Upper lobe of right lung (tissue), 1 donor: ENCODE data around the gene NTRK3. TPM values are rescaled to one million over a fixed set of nuclear protein-coding genes. Genes with fewer than 3 reads are reported as not detected.

Experiments
- ATAC-seq: fragments of 200-7000 bp; cut with Tn5 transposase; one replicate; pipeline ENCODE4 v1.9.1; 2020; ENCODE audit warnings: mild to moderate bottlenecking, moderate library complexity
- DNase-seq: peaks from one replicate; pipeline ENCODE4 v3.0.0-alpha.2; 2020
- H3K27ac ChIP-seq: fragments of 200-600 bp; one replicate; pipeline ENCODE4 v1.8.0; 2022
- H3K27me3 ChIP-seq: fragments of 200-600 bp; one replicate; pipeline ENCODE4 v1.8.0; 2022; ENCODE audit warnings: mild to moderate bottlenecking
- H3K36me3 ChIP-seq: fragments of 200-600 bp; one replicate; pipeline ENCODE4 v1.8.0; 2022
- H3K4me1 ChIP-seq: fragments of 200-600 bp; one replicate; pipeline ENCODE4 v1.8.0; 2022
- H3K4me3 ChIP-seq: fragments of 200-600 bp; one replicate; pipeline ENCODE4 v1.8.0; 2022; ENCODE audit warnings: mild to moderate bottlenecking
- H3K9me3 ChIP-seq: fragments of 200-600 bp; one replicate; pipeline ENCODE4 v1.8.0; 2022
- intact Hi-C: fragments of 100-400 bp; cut with DNase I; formaldehyde crosslinking; loops from one replicate; pipeline ENCODE4 v1.11.0; 2022
- total RNA-seq: library from RNA; stranded (reverse); fragmentation: NEBNext Ultra II Directional; extraction: Animal tissue kit (Norgen Biotek cat#: 25700); gene quantifications from one replicate; pipeline ENCODE4 v1.2.1, GENCODE V29; 2021
- TF ChIP-seq, protein P1 (sequence below): fragments of 200-600 bp; IDR thresholded peaks from one replicate; pipeline ENCODE4 v1.8.0; 2022; ENCODE audit warnings: antibody characterized with exemption
- donor health status: DM: no; HTN: yes; CAD: no; lungs with severe emphysema.

NTRK3 gene
- total RNA-seq, 1 donor from 2014 or later, result 2.8 TPM

DNA sequence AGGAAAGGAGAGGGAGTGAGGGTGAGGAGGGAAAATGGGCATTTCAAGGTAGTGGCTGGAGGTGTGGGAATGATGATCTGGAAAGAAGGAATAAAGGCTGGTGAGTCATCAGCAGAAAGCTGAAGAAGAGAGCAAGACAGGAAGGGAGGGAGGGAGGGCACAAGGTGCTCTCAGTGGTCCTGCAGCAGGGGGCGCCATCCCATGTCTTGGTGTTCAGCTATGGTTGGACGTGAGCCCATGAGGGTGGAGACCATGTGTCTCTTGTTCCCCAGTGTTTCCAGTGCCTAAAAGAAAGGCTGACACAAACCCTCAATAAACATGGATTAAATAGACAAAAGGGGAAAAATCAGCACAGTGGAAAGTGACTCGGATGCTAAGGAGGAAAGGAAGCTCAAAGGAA is 228.5 kb downstream of the NTRK3 start:
- no peaks in the 10 kb centered on the region for H3K9me3 ChIP-seq
- no peak for DNase-seq
- no peak overlapping the region for H3K4me3 ChIP-seq
- H3K27me3 ChIP-seq, result no peaks in the 10 kb centered on the region
- no peak for ATAC-seq
- TF ChIP-seq, protein P1, sequence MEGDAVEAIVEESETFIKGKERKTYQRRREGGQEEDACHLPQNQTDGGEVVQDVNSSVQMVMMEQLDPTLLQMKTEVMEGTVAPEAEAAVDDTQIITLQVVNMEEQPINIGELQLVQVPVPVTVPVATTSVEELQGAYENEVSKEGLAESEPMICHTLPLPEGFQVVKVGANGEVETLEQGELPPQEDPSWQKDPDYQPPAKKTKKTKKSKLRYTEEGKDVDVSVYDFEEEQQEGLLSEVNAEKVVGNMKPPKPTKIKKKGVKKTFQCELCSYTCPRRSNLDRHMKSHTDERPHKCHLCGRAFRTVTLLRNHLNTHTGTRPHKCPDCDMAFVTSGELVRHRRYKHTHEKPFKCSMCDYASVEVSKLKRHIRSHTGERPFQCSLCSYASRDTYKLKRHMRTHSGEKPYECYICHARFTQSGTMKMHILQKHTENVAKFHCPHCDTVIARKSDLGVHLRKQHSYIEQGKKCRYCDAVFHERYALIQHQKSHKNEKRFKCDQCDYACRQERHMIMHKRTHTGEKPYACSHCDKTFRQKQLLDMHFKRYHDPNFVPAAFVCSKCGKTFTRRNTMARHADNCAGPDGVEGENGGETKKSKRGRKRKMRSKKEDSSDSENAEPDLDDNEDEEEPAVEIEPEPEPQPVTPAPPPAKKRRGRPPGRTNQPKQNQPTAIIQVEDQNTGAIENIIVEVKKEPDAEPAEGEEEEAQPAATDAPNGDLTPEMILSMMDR, result peak; percentile 7
- H3K27ac ChIP-seq, result no peak overlapping the region
- H3K36me3 ChIP-seq, result no peaks in the 10 kb centered on the region
- intact Hi-C loops, result no loop called here
- no peaks in the 10 kb centered on the region for H3K4me1 ChIP-seq

GRCh38 chr15:88023914-88024313 is 232.6 kb downstream of the NTRK3 start:
- Histone ChIP-seq H3K4me1 (no peaks in the 10 kb centered on the region), H3K9me3 (no peaks in the 10 kb centered on the region), H3K4me3 (no peak overlapping the region), H3K27ac (no peak overlapping the region), H3K36me3 (no peaks in the 10 kb centered on the region), H3K27me3 (no peaks in the 10 kb centered on the region)
- intact Hi-C loops, result no loop called here
- ATAC-seq (no peak), DNase-seq (no peak)
- TF ChIP-seq, protein P1, result no peak

DNA sequence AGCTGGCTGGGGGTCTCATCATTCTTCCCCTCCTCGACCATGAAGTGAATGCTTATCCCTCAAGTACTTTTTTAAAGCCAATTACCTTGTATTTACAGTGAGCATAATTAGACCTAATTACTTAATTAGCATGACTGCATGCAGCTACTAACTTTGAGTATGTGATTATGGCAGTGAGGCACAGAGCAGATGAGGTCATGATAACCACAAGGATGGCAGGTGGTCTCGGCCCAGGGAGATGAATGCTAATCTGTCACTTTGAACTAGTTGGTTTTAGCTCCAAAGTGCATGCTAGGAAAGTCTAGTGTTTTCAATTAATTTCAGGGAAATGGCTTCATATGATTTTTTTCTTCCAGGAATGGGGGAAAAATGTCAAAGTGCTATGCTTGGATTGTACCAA is 233.8 kb downstream of the NTRK3 start:
- no peaks in the 10 kb centered on the region for H3K9me3 ChIP-seq
- H3K27ac ChIP-seq, result no peak overlapping the region
- no peak for DNase-seq
- intact Hi-C loops, result no loop called here
- H3K4me3 ChIP-seq, result no peak overlapping the region
- H3K4me1 ChIP-seq, result no peaks in the 10 kb centered on the region
- ATAC-seq, result no peak
- H3K27me3 ChIP-seq, result no peaks in the 10 kb centered on the region
- TF ChIP-seq, protein P1, result no peak
- no peaks in the 10 kb centered on the region for H3K36me3 ChIP-seq

GRCh38 chr15:88021601-88022000 is 234.9 kb downstream of the NTRK3 start:
- Histone ChIP-seq H3K9me3 (no peaks in the 10 kb centered on the region), H3K4me3 (no peak overlapping the region), H3K4me1 (no peaks in the 10 kb centered on the region), H3K27me3 (no peaks in the 10 kb centered on the region), H3K36me3 (no peaks in the 10 kb centered on the region), H3K27ac (no peak overlapping the region)
- TF ChIP-seq, protein P1, result no peak
- no peak for DNase-seq
- intact Hi-C loops, result no loop called here
- no peak for ATAC-seq

- Histone ChIP-seq H3K9me3 (no peaks in the 10 kb centered on the region), H3K4me1 (no peaks in the 10 kb centered on the region), H3K27me3 (no peaks in the 10 kb centered on the region), H3K36me3 (no peaks in the 10 kb centered on the region), H3K4me3 (no peak overlapping the region), H3K27ac (no peak overlapping the region)
- no peak for ATAC-seq
- TF ChIP-seq, protein P1, result no peak
- no peak for DNase-seq
- intact Hi-C loops, result no loop called here
Observed at GRCh38 chr15:88020806-88021205, 235.7 kb downstream of the NTRK3 start.

- Histone ChIP-seq H3K36me3 (no peaks in the 10 kb centered on the region), H3K4me1 (no peaks in the 10 kb centered on the region), H3K27me3 (no peaks in the 10 kb centered on the region), H3K9me3 (no peaks in the 10 kb centered on the region), H3K27ac (no peak overlapping the region), H3K4me3 (no peak overlapping the region)
- ATAC-seq (no peak), DNase-seq (no peak)
- TF ChIP-seq, protein P1, result no peak
- intact Hi-C loops, result no loop called here
Observed at GRCh38 chr15:88019656-88020055, 236.9 kb downstream of the NTRK3 start.
